ENCODE results near the gene PRIMPOL. TPM values are rescaled to one million over a fixed set of nuclear protein-coding genes. Genes with fewer than 3 reads are reported as not detected.
A peak's percentile ranks its signal among the peaks of the same experiment; 100 is the strongest.

The PRIMPOL gene
- total RNA-seq, 2 experiments from 2014 or later = 17.9 to 18.1 TPM

- no peak for DNase-seq
- Mint-ChIP-seq H3K36me3 (ENCODE audit: low read depth) (peaks cover 31% of the 10 kb centered on the region), H3K4me1 (ENCODE audit: low read depth) (no peaks in the 10 kb centered on the region), H3K9me3 (no peaks in the 10 kb centered on the region), H3K27ac (no peak overlapping the region), H3K4me3 (no peak overlapping the region), H3K27me3 (ENCODE audit: low read depth) (no peaks in the 10 kb centered on the region)
- CTCF ChIA-PET = no interaction called here
- intact Hi-C loops (cut with micrococcal nuclease) = no loop called here
Observed at GRCh38 chr4:184697956-184698355, 48.4 kb downstream of the PRIMPOL start.

- no peaks in the 10 kb centered on the region for H3K4me1 Mint-ChIP-seq (ENCODE audit: low read depth)
- H3K27ac Mint-ChIP-seq = no peak overlapping the region
- no peaks in the 10 kb centered on the region for H3K9me3 Mint-ChIP-seq
- no peak for DNase-seq
- H3K36me3 Mint-ChIP-seq (ENCODE audit: low read depth) = peaks cover 40% of the 10 kb centered on the region
- H3K27me3 Mint-ChIP-seq (ENCODE audit: low read depth) = no peaks in the 10 kb centered on the region
- no peak overlapping the region for H3K4me3 Mint-ChIP-seq
- CTCF ChIA-PET = no interaction called here
- intact Hi-C loops (cut with micrococcal nuclease) = no loop called here
Observed at GRCh38 chr4:184699941-184700340, 50.4 kb downstream of the PRIMPOL start.

- H3K9me3 Mint-ChIP-seq = no peaks in the 10 kb centered on the region
- H3K4me3 Mint-ChIP-seq = no peak overlapping the region
- CTCF ChIA-PET = interaction anchor here (1.2 kb wide), 1 partner anchor 303 kb away, joined by 3 read pairs; no protein-coding TSS in a partner anchor
- no peak overlapping the region for H3K27ac Mint-ChIP-seq
- peaks cover 9% of the 10 kb centered on the region for H3K4me1 Mint-ChIP-seq (ENCODE audit: low read depth)
- intact Hi-C loops (cut with micrococcal nuclease) = no loop called here
- no peak for DNase-seq
- H3K36me3 Mint-ChIP-seq (ENCODE audit: low read depth) = peaks cover 45% of the 10 kb centered on the region
- H3K27me3 Mint-ChIP-seq (ENCODE audit: low read depth) = no peaks in the 10 kb centered on the region
Observed at GRCh38 chr4:184702114-184702513, 52.6 kb downstream of the PRIMPOL start.

- H3K4me3 Mint-ChIP-seq = no peak overlapping the region
- DNase-seq = no peak
Observed at GRCh38 chr4:184705692-184706091, 56.2 kb downstream of the PRIMPOL start.

GRCh38 chr4:184706453-184706852 is 56.9 kb downstream of the PRIMPOL start:
- H3K36me3 Mint-ChIP-seq (ENCODE audit: low read depth) = peaks cover 57% of the 10 kb centered on the region
- H3K9me3 Mint-ChIP-seq = no peaks in the 10 kb centered on the region
- H3K27ac Mint-ChIP-seq = peak overlapping the region; percentile 2
- no peaks in the 10 kb centered on the region for H3K27me3 Mint-ChIP-seq (ENCODE audit: low read depth)
- H3K4me3 Mint-ChIP-seq = no peak overlapping the region
- no peak for DNase-seq
- CTCF ChIA-PET = interaction anchor here (0.8 to 1.3 kb wide), 2 partner anchors 15 to 443 kb away, joined by 3 to 4 read pairs; no protein-coding TSS in a partner anchor
- intact Hi-C loops (cut with micrococcal nuclease) = no loop called here
- peaks cover 9% of the 10 kb centered on the region for H3K4me1 Mint-ChIP-seq (ENCODE audit: low read depth)

More at GRCh38 chr4:184705692-184706091, 56.2 kb downstream of the PRIMPOL start:
- peaks cover 9% of the 10 kb centered on the region for H3K4me1 Mint-ChIP-seq (ENCODE audit: low read depth)
- H3K9me3 Mint-ChIP-seq = no peaks in the 10 kb centered on the region
- intact Hi-C loops (cut with micrococcal nuclease) = no loop called here
- peak overlapping the region; percentile 1 for H3K27ac Mint-ChIP-seq
- CTCF ChIA-PET = interaction anchor here (0.8 to 1.3 kb wide), 2 partner anchors 16 to 442 kb away, joined by 3 to 4 read pairs; no protein-coding TSS in a partner anchor
- no peaks in the 10 kb centered on the region for H3K27me3 Mint-ChIP-seq (ENCODE audit: low read depth)
- H3K36me3 Mint-ChIP-seq (ENCODE audit: low read depth) = peaks cover 58% of the 10 kb centered on the region

GRCh38 chr4:184712322-184712721 is 62.8 kb downstream of the PRIMPOL start:
- CTCF ChIA-PET = no interaction called here
- Mint-ChIP-seq H3K4me3 (no peak overlapping the region), H3K27ac (no peak overlapping the region)

GRCh38 chr4:184713887-184714286 is 64.3 kb downstream of the PRIMPOL start:
- no peaks in the 10 kb centered on the region for H3K4me1 Mint-ChIP-seq (ENCODE audit: low read depth)
- intact Hi-C loops (cut with micrococcal nuclease) = no loop called here

More at GRCh38 chr4:184712322-184712721, 62.8 kb downstream of the PRIMPOL start:
- H3K27me3 Mint-ChIP-seq (ENCODE audit: low read depth) = no peaks in the 10 kb centered on the region
- H3K36me3 Mint-ChIP-seq (ENCODE audit: low read depth) = peaks cover 49% of the 10 kb centered on the region
- no peak for DNase-seq
- intact Hi-C loops (cut with micrococcal nuclease) = no loop called here
- H3K4me1 Mint-ChIP-seq (ENCODE audit: low read depth) = no peaks in the 10 kb centered on the region
- no peaks in the 10 kb centered on the region for H3K9me3 Mint-ChIP-seq

GRCh38 chr4:184715526-184715925 is 66.0 kb downstream of the PRIMPOL start:
- Mint-ChIP-seq H3K4me1 (ENCODE audit: low read depth) (no peaks in the 10 kb centered on the region), H3K27ac (no peak overlapping the region), H3K36me3 (ENCODE audit: low read depth) (peaks cover 57% of the 10 kb centered on the region), H3K27me3 (ENCODE audit: low read depth) (no peaks in the 10 kb centered on the region), H3K4me3 (no peak overlapping the region), H3K9me3 (no peaks in the 10 kb centered on the region)
- intact Hi-C loops (cut with micrococcal nuclease) = no loop called here
- no peak for DNase-seq
- CTCF ChIA-PET = interaction anchor here (0.6 to 1.2 kb wide), 2 partner anchors 20 to 407 kb away, joined by 3 to 5 read pairs; no protein-coding TSS in a partner anchor

More at GRCh38 chr4:184713887-184714286, 64.3 kb downstream of the PRIMPOL start:
- Mint-ChIP-seq H3K36me3 (ENCODE audit: low read depth) (peaks cover 51% of the 10 kb centered on the region), H3K4me3 (no peak overlapping the region), H3K9me3 (no peaks in the 10 kb centered on the region), H3K27ac (no peak overlapping the region), H3K27me3 (ENCODE audit: low read depth) (no peaks in the 10 kb centered on the region)
- CTCF ChIA-PET = interaction anchor here (0.5 kb wide), 1 partner anchor 43 kb away, joined by 3 read pairs; no protein-coding TSS in a partner anchor
- DNase-seq = no peak

GRCh38 chr4:184719407-184719806 is 69.9 kb downstream of the PRIMPOL start:
- Mint-ChIP-seq H3K4me1 (ENCODE audit: low read depth) (peaks cover 6% of the 10 kb centered on the region), H3K9me3 (peaks cover 12% of the 10 kb centered on the region), H3K27me3 (ENCODE audit: low read depth) (no peaks in the 10 kb centered on the region), H3K4me3 (no peak overlapping the region), H3K36me3 (ENCODE audit: low read depth) (peaks cover 74% of the 10 kb centered on the region), H3K27ac (no peak overlapping the region)
- DNase-seq = no peak
- CTCF ChIA-PET = no interaction called here
- intact Hi-C loops (cut with micrococcal nuclease) = no loop called here

GRCh38 chr4:184721254-184721653 is 71.7 kb downstream of the PRIMPOL start:
- Mint-ChIP-seq H3K36me3 (ENCODE audit: low read depth) (peaks cover 78% of the 10 kb centered on the region), H3K27ac (no peak overlapping the region), H3K4me1 (ENCODE audit: low read depth) (peaks cover 6% of the 10 kb centered on the region), H3K27me3 (ENCODE audit: low read depth) (no peaks in the 10 kb centered on the region), H3K4me3 (no peak overlapping the region), H3K9me3 (peaks cover 12% of the 10 kb centered on the region)
- intact Hi-C loops (cut with micrococcal nuclease) = no loop called here
- CTCF ChIA-PET = interaction anchor here (0.7 kb wide), 1 partner anchor 15 kb away, joined by 3 read pairs; no protein-coding TSS in a partner anchor
- DNase-seq = no peak

GRCh38 chr4:184722798-184723197 is 73.3 kb downstream of the PRIMPOL start:
- Mint-ChIP-seq H3K27ac (no peak overlapping the region), H3K9me3 (peaks cover 12% of the 10 kb centered on the region), H3K27me3 (ENCODE audit: low read depth) (no peaks in the 10 kb centered on the region), H3K4me3 (no peak overlapping the region), H3K4me1 (ENCODE audit: low read depth) (peaks cover 6% of the 10 kb centered on the region), H3K36me3 (ENCODE audit: low read depth) (peaks cover 80% of the 10 kb centered on the region)
- intact Hi-C loops (cut with micrococcal nuclease) = no loop called here
- CTCF ChIA-PET = interaction anchor here (0.6 kb wide), 1 partner anchor 39 kb away, joined by 5 read pairs; no protein-coding TSS in a partner anchor
- DNase-seq = no peak

- peaks cover 67% of the 10 kb centered on the region for H3K36me3 Mint-ChIP-seq (ENCODE audit: low read depth)
- H3K27ac Mint-ChIP-seq = no peak overlapping the region
- intact Hi-C loops (cut with micrococcal nuclease) = loop anchor here (2.0 kb wide), 1 partner anchor 17 kb away; no protein-coding TSS in a partner anchor
- no peaks in the 10 kb centered on the region for H3K9me3 Mint-ChIP-seq
- CTCF ChIA-PET = no interaction called here
- no peaks in the 10 kb centered on the region for H3K27me3 Mint-ChIP-seq (ENCODE audit: low read depth)
- peaks cover 11% of the 10 kb centered on the region for H3K4me1 Mint-ChIP-seq (ENCODE audit: low read depth)
- DNase-seq = no peak
- no peak overlapping the region for H3K4me3 Mint-ChIP-seq
Observed at GRCh38 chr4:184727430-184727829, 77.9 kb downstream of the PRIMPOL start.

GRCh38 chr4:184728858-184729257 is 79.3 kb downstream of the PRIMPOL start:
- no peaks in the 10 kb centered on the region for H3K27me3 Mint-ChIP-seq (ENCODE audit: low read depth)
- peaks cover 17% of the 10 kb centered on the region for H3K4me1 Mint-ChIP-seq (ENCODE audit: low read depth)
- CTCF ChIA-PET = no interaction called here
- H3K9me3 Mint-ChIP-seq = no peaks in the 10 kb centered on the region
- no peak for DNase-seq
- H3K4me3 Mint-ChIP-seq = no peak overlapping the region
- intact Hi-C loops (cut with micrococcal nuclease) = no loop called here
- H3K36me3 Mint-ChIP-seq (ENCODE audit: low read depth) = peaks cover 60% of the 10 kb centered on the region
- no peak overlapping the region for H3K27ac Mint-ChIP-seq
